Pulmonary artery endothelial cell (primary cell): Measurements from ENCODE around the gene KAT2A. TPM values are rescaled to one million over a fixed set of nuclear protein-coding genes. Genes with fewer than 3 reads are reported as not detected.
"Not testable (repeated sequence)": the region's sequence is repeated elsewhere in the genome, so short reads cannot be mapped to it uniquely, and the experiment has no call there.

ENCODE experiments used
- DNase-seq: peaks from one replicate; pipeline ENCODE4 v3.0.0-alpha.2; 2011; ENCODE audit warnings: low read depth, low spot score
- total RNA-seq: library from RNA; depleted of rRNA; stranded (reverse); fragments of >200 nt; gene quantifications from 2 replicates; pipeline ENCODE4 v1.2.3, GENCODE V29; 2014

Gene KAT2A
- total RNA-seq = 7.1 and 13.2 TPM in 2 replicates

DNA sequence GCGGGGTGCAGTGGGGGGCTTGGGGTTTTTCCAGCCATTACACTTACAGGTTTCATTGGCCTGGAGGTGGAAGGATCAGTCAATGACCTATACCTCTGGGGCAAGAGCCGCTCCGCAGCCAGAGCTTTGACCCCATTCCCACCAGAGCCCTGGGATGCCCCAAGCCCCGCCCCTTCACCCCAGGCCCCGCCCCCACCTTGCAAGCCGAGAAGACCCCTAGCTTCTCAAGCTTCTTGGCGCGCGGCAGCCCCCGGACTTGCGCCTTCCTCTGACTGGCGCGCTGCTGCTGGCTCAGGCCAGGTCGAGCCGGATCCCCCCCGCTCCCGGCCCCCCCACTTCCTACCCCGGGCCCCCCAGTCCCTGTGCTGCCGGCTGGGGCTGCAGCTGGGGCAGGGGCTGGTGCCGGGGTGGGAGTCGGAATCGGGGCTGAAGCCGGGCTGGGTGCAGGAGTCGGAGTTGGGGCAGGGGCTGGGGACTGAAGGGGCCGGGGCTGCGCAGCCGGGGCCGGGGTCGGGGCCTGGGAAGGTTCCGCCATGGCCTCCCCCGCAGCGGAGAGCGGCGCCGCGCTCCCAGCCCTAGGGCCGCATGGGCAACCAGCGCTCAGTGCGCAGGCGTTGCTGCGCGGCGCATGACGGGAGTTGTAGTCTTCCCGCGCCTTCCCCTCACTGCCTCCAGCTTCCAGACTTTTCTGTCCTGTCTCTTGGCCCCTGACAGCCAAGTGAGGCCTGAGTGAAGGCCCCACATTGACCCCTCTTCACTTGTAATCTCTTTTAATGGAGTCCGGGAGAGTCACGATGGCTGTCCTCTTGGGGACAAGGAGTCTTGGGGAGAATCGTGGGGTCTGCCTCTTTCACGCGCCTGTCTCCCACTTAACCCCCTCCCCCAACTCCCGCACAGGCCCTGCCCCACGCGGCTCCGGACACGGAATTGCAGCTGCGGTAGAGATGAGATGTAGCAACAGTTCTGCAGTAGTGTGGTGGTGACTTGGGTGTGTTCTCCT is at the start of gene KAT2A:
Gene KAT2A, minus strand, starts transcription at position 598 of the 1,000 bp plus-strand sequence. Its CDS starts 63 bp downstream, at position 535.
- peak; percentile 35 for DNase-seq

GRCh38 chr17:42169351-42169750 is 48.2 kb upstream of the KAT2A start:
- no peak for DNase-seq

GRCh38 chr17:42167807-42168206 is 46.6 kb upstream of the KAT2A start:
- DNase-seq = no peak

- no peak for DNase-seq
Measured at GRCh38 chr17:42166196-42166763, 45.1 kb upstream of the KAT2A start.

GRCh38 chr17:42165751-42166150 is 44.6 kb upstream of the KAT2A start:
- no peak for DNase-seq

DNA sequence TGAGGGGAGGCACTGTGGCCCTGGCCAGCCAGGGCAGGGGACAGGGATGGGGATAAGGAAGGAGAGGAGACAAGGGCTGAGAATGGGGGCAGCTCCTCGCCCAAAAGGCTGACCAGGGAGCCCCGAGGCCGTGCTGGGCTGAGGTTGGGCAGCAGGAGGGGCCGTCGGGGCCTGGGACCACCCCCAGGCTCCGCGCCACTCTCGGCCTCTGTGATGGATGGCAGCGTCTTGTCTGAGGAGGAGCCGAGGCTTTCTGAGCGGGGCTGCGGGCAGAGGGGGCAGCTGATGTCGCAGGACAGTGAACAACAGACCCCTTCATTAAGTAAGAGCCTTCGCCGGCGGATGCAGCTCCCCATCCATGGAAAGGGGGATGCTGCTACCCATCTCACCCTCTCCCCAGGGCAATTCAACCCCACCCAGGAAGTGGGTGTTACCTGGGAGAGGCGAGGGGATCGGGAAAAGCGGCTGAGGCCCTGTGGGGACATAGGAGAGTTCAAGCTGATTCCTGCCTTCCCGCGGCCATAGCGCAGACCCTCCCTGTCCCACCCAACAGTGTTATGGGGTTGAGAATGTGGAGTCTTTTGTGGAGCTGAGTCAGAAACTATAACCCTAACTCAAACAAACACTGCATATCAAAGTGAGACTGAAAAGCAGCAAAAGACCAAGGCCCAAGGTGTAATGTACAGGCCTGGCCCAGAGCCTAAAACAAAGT is 42.7 kb upstream of the KAT2A start:
- DNase-seq = no peak

GRCh38 chr17:42163113-42163512 is 41.9 kb upstream of the KAT2A start:
- DNase-seq = no peak

GRCh38 chr17:42160531-42160910 is 39.4 kb upstream of the KAT2A start:
- DNase-seq = no peak

- no peak for DNase-seq
Measured at GRCh38 chr17:42159796-42160530, 38.8 kb upstream of the KAT2A start.

- DNase-seq = no peak
Measured at GRCh38 chr17:42155614-42156045, 34.5 kb upstream of the KAT2A start.

- peak; percentile 37 for DNase-seq
Measured at GRCh38 chr17:42153919-42154742, 33.0 kb upstream of the KAT2A start.

DNA sequence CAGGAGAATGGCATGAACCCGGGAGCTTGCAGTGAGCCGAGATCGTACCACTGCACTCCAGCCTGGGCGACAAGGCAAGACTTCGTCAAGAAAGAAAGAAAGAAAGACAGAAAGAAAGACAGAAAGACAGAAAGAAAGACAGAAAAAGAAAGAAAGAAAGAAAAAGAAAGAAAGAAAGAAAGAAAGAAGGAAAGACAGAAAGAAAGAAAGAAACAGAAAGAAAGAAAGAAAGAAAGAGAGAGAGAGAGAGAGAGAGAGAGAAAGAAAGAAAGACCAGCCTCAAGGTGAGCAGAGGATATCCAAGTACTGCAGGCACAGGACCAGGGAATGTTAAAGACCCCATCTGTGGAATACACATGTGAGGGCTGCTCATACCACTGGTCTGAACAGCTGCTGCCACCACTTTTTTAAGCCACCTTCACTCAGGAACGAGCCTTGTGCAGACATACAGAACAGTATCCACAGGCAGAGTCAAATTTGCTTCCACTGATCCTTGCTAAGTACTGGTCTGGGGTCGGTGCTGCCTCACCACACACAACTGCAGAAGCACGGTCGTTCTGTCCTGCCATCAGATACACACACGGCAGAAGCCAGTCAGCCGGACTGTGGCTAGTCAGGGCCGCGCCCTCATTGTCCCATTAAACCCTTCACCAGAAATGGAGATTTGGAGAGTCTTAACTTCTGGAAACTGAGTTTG is 25.9 kb upstream of the KAT2A start:
- no peak for DNase-seq

DNA sequence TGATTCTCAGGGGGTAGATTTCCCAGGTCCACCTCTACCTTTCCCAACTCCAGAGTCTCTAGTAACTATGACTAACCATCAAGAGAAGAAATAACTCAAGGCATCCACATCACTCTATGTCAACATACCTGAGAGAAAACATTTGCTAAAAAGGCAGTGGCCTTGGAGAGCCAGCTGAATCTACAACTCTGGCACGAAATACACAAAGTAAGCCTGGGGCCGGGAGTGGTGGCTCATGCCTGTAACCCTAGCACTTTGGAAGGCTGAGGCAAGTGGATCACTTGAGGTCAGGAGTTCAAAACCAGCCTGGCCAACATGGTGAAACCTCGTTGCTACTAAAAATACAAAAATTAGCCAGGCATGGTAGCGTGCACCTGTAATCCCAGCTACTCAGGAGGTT is 22.0 kb upstream of the KAT2A start:
- not testable (repeated sequence) for DNase-seq

DNA sequence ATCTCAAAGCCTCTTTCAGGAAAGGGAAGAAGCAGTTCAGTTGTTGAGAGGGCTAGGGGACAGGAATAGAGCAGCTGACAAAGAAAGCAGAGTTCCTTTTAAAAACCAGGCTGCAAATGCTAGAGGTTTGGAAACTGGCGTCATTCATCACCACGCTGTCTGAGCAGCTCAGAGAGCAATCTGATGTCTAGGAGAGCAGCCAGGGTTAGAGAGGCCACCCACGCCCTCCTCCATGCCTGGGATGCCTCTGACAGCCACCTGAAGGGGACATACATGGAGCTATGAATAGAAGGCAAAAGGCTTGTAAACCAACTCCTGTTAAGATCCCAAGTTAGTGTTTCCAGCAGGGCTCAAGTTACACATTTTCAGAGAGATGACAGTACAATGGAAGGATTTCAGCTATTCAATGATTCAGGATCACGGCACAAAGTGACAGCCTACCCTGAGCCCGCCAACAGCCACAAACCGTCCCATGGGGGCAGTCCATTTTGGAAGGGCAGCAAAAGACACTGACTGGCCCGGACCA is 21.3 kb upstream of the KAT2A start:
- DNase-seq = no peak

DNA sequence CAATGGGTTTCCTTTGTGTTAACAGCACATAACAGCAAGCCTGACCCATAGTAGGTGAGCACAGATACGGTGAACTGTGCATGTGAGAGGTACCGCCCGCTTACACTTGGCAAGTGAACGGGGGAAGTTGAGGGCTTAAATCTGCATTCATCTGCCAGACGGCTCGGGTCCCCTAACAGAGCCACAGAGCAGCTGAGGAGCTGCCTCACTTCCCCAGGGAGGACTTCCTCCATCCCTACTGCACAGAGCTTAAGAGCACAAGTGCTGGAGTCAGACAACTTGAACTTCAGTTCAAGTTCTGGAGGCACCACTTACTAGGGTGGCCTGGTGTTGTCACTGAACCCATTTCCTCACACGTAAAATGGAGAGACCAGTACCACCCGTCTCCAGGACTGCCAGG is 20.2 kb upstream of the KAT2A start:
- no peak for DNase-seq

DNA sequence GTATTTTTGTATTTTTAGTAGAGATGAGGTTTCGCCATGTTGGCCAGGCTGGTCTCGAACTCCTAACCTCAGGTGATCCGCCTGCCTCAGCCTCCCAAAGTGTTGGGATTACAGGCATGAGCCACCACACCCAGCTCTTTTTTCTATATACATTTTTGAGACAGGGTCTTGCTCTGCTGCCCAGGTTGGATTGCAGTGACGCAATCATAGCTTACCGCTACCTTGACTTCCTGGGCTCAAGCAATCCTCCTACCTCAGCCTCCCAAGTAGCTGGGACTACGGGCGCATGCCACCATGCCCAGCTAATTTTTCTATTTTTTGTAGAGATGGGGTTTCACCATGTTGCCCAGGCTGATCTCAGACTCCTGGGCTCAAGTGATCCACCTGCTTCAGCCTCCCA is 19.5 kb upstream of the KAT2A start:
- DNase-seq = not testable (repeated sequence)

GRCh38 chr17:42138749-42139492 is 17.8 kb upstream of the KAT2A start:
- no peak for DNase-seq

- DNase-seq = no peak
Measured at GRCh38 chr17:42136654-42137051, 15.5 kb upstream of the KAT2A start.
